SIG-M5 treated with dmso at 0.1 percent for 504 hours (cell line): ENCODE measurements around the gene CT55.
"Not testable (repeated sequence)": the region's sequence is repeated elsewhere in the genome, so short reads cannot be mapped to it uniquely, and the experiment has no call there.

Experiments
- DNase-seq: peaks from one replicate; lab custom pipeline; 2025; ENCODE audit not compliant: unreplicated experiment; lab: John Stamatoyannopoulos, UW

Gene CT55

GRCh38 chrX:135170877-135171519 lies at the start of gene CT55:
Gene CT55, minus strand, starts transcription at chrX:135171398. Its CDS starts 227 bp downstream, at chrX:135171171.
- no peak for DNase-seq

GRCh38 chrX:135213200-135213844 lies 42.1 kb upstream of the CT55 start:
- DNase-seq, result no peak

GRCh38 chrX:135206427-135206826 lies 35.2 kb upstream of the CT55 start:
- not testable (repeated sequence) for DNase-seq

- peak; percentile 54 for DNase-seq
These were observed 29.1 kb upstream of the CT55 start for GRCh38 chrX:135200297-135200696.

- no peak for DNase-seq
These were observed 23.5 kb upstream of the CT55 start for GRCh38 chrX:135194684-135195083.

GRCh38 chrX:135193740-135194139 lies 22.5 kb upstream of the CT55 start:
- no peak for DNase-seq

- DNase-seq, result no peak
These were observed 20.6 kb upstream of the CT55 start for GRCh38 chrX:135191838-135192237.

GRCh38 chrX:135185795-135186443 lies 14.7 kb upstream of the CT55 start:
- peak; percentile 60 for DNase-seq

- DNase-seq, result no peak
These were observed 7.4 kb upstream of the CT55 start for GRCh38 chrX:135178636-135179035.

- DNase-seq, result no peak
These were observed 730 bp downstream of the CT55 start for GRCh38 chrX:135170468-135170867.

GRCh38 chrX:135169534-135169933 lies 1.7 kb downstream of the CT55 start:
- DNase-seq, result not testable (repeated sequence)

- DNase-seq, result peak; percentile 6
These were observed 2.7 kb downstream of the CT55 start for GRCh38 chrX:135168486-135168885.

GRCh38 chrX:135154688-135155087 lies 16.5 kb downstream of the CT55 start:
- DNase-seq, result not testable (repeated sequence)

- not testable (repeated sequence) for DNase-seq
These were observed 45.1 kb downstream of the CT55 start for GRCh38 chrX:135126145-135126544.

GRCh38 chrX:135120056-135120576 lies 51.1 kb downstream of the CT55 start, which contains the start of gene ETDB:
Gene ETDB, minus strand, starts transcription at chrX:135120526. Its CDS starts 1,265 bp downstream, at chrX:135119261.
- DNase-seq, result not testable (repeated sequence)

- DNase-seq, result not testable (repeated sequence)
These were observed 55.1 kb downstream of the CT55 start for GRCh38 chrX:135116064-135116463.

- DNase-seq, result no peak
These were observed 56.8 kb downstream of the CT55 start for GRCh38 chrX:135114392-135114791.

- no peak for DNase-seq
These were observed 58.5 kb downstream of the CT55 start for GRCh38 chrX:135112743-135113142.

GRCh38 chrX:135112096-135112729 lies 59.0 kb downstream of the CT55 start:
- DNase-seq, result peak; percentile 16

GRCh38 chrX:135109554-135109953 lies 61.6 kb downstream of the CT55 start:
- no peak for DNase-seq
